Endothelial cell of hepatic sinusoid (primary cell): ENCODE data around the gene PDCD4.

Experiments
- in situ Hi-C: cut with HindIII; loops from 2 replicates; pipeline ENCODE4 v1.10.0; 2017; ENCODE audit warnings: low sequenced_read_pairs

Gene PDCD4

GRCh38 chr10:110841767-110842267 is 29.9 kb upstream of the PDCD4 start:
- in situ Hi-C loops = no loop called here

- in situ Hi-C loops = no loop called here
Measured at GRCh38 chr10:110842326-110842904, 29.3 kb upstream of the PDCD4 start.

- in situ Hi-C loops = no loop called here
Measured at GRCh38 chr10:110843031-110843430, 28.7 kb upstream of the PDCD4 start.

GRCh38 chr10:110843796-110844616 is 27.7 kb upstream of the PDCD4 start:
- in situ Hi-C loops = no loop called here

- in situ Hi-C loops = no loop called here
Measured at GRCh38 chr10:110844617-110844881, 27.2 kb upstream of the PDCD4 start.

GRCh38 chr10:110845192-110845755 is 26.5 kb upstream of the PDCD4 start:
- in situ Hi-C loops = no loop called here

GRCh38 chr10:110845756-110846620 is 25.7 kb upstream of the PDCD4 start:
- in situ Hi-C loops = no loop called here

- in situ Hi-C loops = no loop called here
Measured at GRCh38 chr10:110847374-110847773, 24.4 kb upstream of the PDCD4 start.

- in situ Hi-C loops = no loop called here
Measured at GRCh38 chr10:110848106-110848505, 23.6 kb upstream of the PDCD4 start.

- in situ Hi-C loops = no loop called here
Measured at GRCh38 chr10:110850099-110850498, 21.6 kb upstream of the PDCD4 start.

- in situ Hi-C loops = no loop called here
Measured at GRCh38 chr10:110851020-110851612, 20.6 kb upstream of the PDCD4 start.

GRCh38 chr10:110852255-110852896 is 19.4 kb upstream of the PDCD4 start:
- in situ Hi-C loops = no loop called here

GRCh38 chr10:110852947-110853346 is 18.8 kb upstream of the PDCD4 start:
- in situ Hi-C loops = no loop called here

GRCh38 chr10:110853921-110854605 is 17.7 kb upstream of the PDCD4 start:
- in situ Hi-C loops = no loop called here

- in situ Hi-C loops = loop anchor here (5.0 kb wide), 1 partner anchor 80 kb away; no protein-coding TSS in a partner anchor
Measured at GRCh38 chr10:110857265-110858171, 14.2 kb upstream of the PDCD4 start.

- in situ Hi-C loops = loop anchor here (5.0 kb wide), 1 partner anchor 81 kb away; no protein-coding TSS in a partner anchor
Measured at GRCh38 chr10:110858297-110858934, 13.3 kb upstream of the PDCD4 start.

GRCh38 chr10:110859206-110859972 is 12.3 kb upstream of the PDCD4 start:
- in situ Hi-C loops = loop anchor here (5.0 kb wide), 1 partner anchor 82 kb away; no protein-coding TSS in a partner anchor
